GM10248 (cell line): ENCODE results near the gene CACFD1.

Source experiments
- CTCF ChIA-PET: fragments of 300-600 bp; sonication (Branson Sonifier 250); formaldehyde crosslinking; extraction: SDS; loops from one replicate; lab custom pipeline; 2021; ENCODE audit warnings: antibody characterized with exemption; lab: Yijun Ruan, JAX
- POLR2A ChIA-PET: fragments of 350-650 bp; sonication (Branson Sonifier 250); formaldehyde crosslinking; extraction: SDS; loops from one replicate; lab custom pipeline; 2020; ENCODE audit warnings: antibody characterized with exemption; lab: Yijun Ruan, JAX
- DNase-seq: peaks from one replicate; pipeline ENCODE4 v3.0.0; 2012; ENCODE audit errors: extremely low spot score
- CTCF ChIP-seq: IDR thresholded peaks from 2 replicates; pipeline ENCODE4 v1.5.1; 2012; ENCODE audit warnings: mild to moderate bottlenecking, low read depth; ENCODE audit errors: extremely low read depth, missing control alignments, control extremely low read depth

The CACFD1 gene

GRCh38 chr9:133518200-133518599, 58.4 kb downstream of the CACFD1 start:
- ChIA-PET CTCF (interaction anchor here (1.0 kb wide), 1 partner anchor 225 kb away, joined by 3 read pairs; no protein-coding TSS in a partner anchor), POLR2A (no interaction called here)
- no peak for DNase-seq
- TF ChIP-seq CTCF, result no peak

GRCh38 chr9:133518706-133519449, 59.1 kb downstream of the CACFD1 start:
- no peak for TF ChIP-seq CTCF
- POLR2A ChIA-PET, result no interaction called here
- DNase-seq, result no peak
- CTCF ChIA-PET, result no interaction called here

GRCh38 chr9:133519693-133520092, 59.9 kb downstream of the CACFD1 start:
- CTCF ChIA-PET, result no interaction called here
- no peak for TF ChIP-seq CTCF
- POLR2A ChIA-PET, result no interaction called here
- DNase-seq, result no peak

GRCh38 chr9:133520121-133520835, 60.5 kb downstream of the CACFD1 start:
- CTCF ChIA-PET, result no interaction called here
- no peak for DNase-seq
- POLR2A ChIA-PET, result no interaction called here
- no peak for TF ChIP-seq CTCF
